Left lobe of liver (tissue), 2 donors: ENCODE measurements around the gene SDC1. TPM values are rescaled to one million over a fixed set of nuclear protein-coding genes. Genes with fewer than 3 reads are reported as not detected.
A peak's percentile ranks its signal among the peaks of the same experiment; 100 is the strongest.
"Not testable (repeated sequence)": the region's sequence is repeated elsewhere in the genome, so short reads cannot be mapped to it uniquely, and the experiment has no call there.

Source experiments
- ATAC-seq: fragments of 200-7000 bp; cut with Tn5 transposase; one replicate; pipeline ENCODE4 v1.9.1; 2020; ENCODE audit warnings: mild to moderate bottlenecking, moderate library complexity
- DNase-seq: peaks from one replicate; pipeline ENCODE4 v3.0.0-alpha.2; 2020; ENCODE audit warnings: low spot score
- total RNA-seq: library from RNA; stranded (reverse); gene quantifications from one replicate; pipeline ENCODE4 v1.2.1, GENCODE V29; 2021
- donor health status: DM: no; HTN: no; CAD: no; lungs with moderate emphysema.
- donor health status: DM: no; HTN: yes; CAD: no.

SDC1 gene
- total RNA-seq, 1 donor from 2014 or later, result 537 TPM

DNA sequence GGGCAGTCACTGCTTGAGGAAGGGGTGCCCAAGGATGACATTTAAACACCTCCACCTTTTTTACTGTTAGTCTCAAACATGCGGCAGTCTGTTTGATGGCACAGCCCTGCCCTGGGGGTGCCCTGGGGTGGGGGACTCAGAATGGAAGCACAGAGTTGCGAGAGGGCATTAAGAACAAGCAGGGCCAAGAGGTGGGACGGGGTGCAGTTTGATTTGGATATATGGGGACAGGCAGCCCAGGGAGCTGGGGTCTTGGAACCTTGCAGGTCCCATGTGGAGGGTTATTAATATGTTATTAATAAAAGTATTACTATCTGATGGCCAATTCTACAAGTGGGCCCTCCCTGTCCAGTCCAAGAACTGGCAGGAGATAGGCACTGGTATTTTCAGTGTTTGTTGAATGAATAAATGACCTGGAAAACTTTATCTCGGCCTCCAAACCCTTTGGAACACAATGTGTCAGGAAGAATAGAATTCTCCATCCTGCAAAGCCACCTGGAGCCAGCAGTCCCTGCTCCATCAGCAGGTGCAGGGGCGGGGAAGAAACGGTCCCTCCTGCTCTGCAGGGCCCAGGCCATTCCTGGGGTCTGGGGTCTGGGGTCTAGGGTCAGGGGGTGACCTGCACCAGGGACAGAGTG is 25.2 kb downstream of the SDC1 start:
- no peak for ATAC-seq
- no peak for DNase-seq

DNA sequence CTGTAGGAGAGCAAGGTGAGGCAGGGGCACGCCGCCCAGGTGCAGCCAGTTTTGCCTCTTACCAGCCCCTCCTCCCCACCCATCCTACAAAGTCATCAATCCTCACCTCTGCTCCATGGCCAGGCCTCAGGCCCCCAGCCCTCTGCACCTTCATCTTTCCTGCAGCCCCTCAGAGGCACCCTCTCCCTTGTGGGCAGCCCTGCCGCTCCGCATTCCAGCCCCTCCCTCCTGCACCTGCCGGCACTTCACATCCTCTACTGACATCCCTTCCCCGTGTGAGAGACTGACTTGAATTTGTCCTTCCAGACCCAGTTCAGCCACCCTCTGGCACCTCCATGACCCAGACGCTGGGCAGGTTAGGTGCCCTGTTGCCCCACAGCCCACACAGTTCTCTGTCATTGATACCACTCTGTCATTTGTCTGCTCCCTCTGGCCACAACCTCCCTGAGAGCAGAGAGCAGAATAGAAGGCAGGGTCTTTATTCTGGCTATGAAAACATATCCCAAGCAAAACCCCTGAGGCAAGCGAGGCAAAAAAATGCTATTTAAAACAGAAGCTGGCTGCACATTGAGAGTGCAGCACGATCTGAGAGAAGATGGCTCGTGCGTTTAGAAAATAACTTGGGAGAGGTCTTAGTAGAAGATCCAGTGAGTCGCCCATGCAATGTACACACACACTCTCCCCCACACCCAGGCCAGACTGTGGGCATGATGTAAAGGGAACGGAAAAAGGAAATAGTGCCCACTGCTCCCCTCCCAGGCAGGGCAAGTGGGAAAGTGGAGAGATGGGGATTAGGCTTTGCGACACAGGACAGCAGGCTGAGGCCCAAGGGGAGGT is 25.9 kb downstream of the SDC1 start:
- DNase-seq (no peak), ATAC-seq (peak; percentile 3)

DNA sequence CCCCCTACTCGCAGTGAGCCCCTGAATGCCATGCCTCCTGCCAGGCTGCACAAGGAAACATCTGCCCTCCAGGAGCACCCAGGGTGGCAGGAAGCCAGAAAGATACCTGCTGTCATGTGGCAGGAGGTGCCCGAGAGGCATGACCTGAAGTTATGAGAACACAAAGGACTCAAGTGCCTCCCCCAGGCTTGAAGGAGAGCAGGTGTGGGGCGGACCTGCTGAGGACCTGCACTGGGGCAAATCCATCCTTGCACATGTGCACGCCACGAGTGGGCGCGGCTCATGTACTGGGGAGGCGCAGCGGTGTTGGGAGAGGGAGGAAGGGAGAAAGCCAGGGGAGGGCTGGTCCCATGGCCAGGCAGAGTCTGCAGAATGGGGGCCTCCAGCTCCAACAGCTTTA is 26.9 kb downstream of the SDC1 start:
- ATAC-seq (peak; percentile 5), DNase-seq (no peak)

DNA sequence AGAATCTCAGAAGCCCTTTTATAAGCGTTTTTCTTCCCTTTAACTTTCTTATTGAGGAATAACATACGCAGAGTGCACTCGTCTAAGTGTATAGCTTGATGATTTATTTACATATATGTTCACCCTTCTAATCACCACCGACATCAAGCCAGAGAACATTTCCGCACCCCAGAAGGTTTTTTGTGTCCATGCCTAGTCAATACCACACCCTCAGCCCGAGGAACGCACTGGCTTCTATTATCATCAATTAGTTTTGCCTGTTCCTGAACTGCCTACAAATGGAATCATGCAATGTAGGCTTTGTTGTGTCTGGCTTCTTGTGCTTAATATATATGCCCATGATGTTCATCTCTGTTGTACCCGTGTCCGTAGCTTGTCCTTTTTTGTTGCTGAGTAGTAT is 27.7 kb downstream of the SDC1 start:
- ATAC-seq, result no peak

GRCh38 chr2:20196657-20197161 is 28.2 kb downstream of the SDC1 start:
- DNase-seq (no peak), ATAC-seq (peak; percentile 16)

More for the DNA sequence above, 27.7 kb downstream of the SDC1 start:
- no peak for DNase-seq

DNA sequence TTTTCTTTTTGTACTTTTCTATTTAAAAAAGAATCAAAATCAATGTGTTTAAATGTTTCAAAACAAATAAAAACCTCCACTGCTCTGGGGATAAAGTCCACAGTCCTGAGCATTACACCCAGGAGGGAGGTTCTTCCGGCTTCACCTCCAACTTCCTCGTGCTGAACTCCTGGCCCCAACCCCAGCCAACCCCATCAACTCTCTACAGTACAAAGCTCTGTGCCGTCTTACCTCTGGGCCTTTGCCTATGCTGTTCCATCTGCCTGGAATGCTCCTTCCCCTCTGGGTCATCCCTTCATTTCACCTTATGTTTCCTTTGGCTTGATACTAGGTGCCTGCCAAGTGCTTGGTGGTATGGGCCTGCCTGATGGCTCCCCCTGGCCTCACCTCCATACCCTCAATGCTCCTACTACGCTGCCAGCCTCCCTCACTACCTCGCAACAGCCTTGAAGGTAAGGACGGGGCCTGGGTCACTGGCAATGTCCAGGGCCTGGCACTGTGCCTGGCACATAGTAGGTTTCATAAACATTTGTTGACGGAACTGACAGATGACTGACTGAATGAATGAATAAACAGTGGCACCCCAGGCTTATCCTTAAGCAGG is 28.8 kb downstream of the SDC1 start:
- ATAC-seq (peak; percentile 55), DNase-seq (peak; percentile 90)

DNA sequence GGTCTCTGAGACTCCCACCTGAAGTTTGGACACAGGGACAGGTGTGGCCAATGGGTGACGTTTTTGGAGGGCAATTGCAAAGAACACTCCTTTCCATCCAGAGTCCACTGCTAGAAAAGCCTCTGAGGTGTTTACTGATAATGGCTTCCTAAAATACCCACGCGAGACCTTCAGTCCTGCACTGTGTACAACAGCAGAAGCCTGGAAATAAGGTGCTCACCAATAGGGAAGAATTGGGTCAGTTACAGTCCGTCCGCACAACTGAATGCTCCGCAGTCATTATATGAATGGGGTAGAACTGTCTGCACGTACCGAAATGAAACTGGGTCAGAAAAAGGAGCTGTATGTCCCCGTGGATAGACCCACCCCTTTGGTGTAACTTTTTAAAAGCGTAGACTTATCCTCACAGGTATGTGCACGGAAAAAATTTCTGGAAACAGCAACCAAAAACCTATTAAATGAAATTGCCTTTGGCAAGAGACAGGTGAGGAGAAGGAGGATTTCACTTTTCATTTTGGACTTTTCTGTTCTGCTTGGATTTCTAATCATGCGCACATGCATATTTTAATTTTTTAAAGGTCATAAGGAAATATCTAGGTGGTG is 29.4 kb downstream of the SDC1 start:
- DNase-seq (no peak), ATAC-seq (peak; percentile 0)

DNA sequence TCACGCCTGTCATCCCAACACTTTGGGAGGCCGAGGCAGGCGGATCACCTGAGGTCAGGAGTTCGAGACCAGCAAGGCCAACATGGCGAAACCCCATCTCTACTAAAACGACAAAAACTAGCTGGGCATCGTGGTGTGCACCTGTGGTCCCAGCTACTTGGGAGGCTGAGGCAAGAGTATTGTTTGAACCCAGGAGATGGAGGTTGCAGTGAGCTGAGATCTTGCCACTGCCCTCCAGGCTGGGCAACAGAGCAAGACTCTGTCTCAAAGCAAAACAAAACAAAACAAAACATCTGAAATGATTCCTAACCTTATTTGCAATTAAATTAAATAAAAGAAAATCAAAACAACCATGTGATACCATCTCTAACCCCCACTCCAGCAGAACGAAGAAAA is 29.9 kb downstream of the SDC1 start:
- ATAC-seq, DNase-seq: not testable (repeated sequence)

DNA sequence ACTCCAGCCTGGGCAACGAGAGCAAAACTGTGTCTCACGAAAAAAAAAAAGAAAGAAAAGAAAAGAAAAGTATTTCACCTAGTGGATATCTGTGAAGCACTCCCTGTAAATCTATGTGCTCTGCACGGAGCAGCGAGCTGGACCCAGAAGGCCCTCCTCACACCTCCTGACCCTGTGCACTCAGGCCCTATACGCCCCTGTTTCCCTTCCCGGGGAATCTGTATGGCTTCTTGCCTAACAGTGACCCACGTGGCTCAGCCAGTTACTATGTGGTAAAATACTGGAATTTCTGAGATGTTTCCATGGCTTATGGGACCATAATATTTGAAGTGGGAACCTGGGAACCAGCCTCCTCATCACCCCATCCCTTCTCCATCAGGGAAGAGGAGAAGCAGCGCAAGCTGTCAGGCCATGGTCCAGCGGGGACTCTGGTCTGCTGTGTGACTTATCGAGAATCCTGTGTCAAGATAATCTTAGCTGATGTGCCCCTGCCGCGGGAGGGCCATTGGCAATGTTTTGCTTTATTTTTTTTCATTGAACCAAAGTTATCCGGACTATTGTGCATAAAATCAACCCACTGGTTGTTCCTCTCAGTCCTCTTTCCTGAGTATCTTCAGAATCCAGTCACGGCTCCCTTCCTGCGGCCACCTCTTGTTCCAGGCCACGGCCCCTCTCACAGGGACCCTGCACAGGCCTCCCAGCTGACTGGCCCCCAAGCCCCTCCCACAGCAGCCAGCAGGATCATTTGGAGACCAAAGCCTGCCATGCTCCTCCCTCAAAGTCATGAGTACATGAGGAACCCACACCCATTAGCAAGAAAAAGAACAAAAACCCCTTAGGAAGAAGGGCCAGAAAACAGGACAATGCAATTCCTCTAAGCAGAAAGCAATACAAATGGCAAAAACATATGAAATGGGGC is 30.6 kb downstream of the SDC1 start:
- DNase-seq (no peak), ATAC-seq (no peak)

DNA sequence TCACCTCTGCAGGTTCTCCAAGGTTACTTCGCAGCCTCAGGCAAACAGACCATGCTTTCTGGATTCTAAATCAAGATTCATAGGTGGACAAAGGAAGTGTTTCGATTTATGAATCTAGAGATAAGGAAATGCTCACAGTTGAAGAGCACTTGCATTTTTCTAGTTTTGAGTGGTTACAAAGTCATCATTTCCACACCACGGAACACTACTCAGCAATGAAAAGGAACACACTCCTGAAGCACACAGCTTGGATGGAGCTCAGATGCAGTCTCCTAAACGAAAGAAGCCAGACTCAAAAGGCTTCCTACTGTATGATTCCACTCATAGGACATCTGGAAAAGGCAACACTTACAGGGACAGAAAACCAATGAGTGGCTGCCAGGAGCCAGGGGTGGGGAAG is 31.7 kb downstream of the SDC1 start:
- ATAC-seq, result no peak
- no peak for DNase-seq

- DNase-seq (peak; percentile 75), ATAC-seq (peak; percentile 9)
These were observed 32.1 kb downstream of the SDC1 start for GRCh38 chr2:20192781-20193180.

DNA sequence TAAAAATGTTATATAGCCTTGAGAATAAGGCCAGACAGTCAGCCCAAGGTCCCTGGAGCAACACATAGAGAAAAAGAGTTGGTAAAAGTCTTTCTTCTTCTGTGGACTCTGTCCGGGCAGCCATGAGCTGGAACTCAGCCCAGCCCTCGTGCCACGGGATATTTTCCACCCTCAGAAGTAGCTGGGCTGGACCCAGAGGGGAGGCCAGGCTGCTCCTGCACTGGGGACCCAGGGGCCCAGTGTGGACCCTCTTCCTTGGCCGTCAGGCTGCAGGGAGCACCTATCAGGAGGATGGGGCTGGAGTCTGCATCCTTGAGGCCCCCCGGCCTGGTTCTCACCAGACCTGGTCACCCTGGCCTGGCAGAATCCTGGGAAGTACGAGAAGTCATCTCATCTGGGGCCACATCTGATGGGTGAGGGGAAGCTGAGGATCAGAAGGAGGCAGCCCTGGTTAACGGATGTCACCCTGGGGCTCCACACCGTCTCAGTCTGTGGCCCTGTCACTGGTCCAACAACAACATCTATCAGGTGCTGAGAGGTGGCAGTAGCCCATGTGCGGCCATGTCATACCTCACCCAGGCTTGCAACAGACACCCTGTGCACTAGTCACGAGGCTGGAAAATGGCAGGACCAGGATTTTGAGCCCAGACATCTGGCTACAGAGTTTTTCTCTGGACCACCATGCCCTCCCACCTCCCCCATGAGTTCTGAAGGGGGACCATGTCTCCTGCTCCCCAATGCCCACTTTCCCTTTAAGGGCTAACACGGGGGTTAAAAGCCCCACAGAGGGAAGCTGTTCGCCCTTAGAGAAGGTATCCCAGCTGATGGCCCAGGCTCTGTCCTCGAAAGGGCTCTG is 33.0 kb downstream of the SDC1 start:
- ATAC-seq, result peak; percentile 41
- peak; percentile 83 for DNase-seq

- no peak for DNase-seq
These were observed 33.8 kb downstream of the SDC1 start for GRCh38 chr2:20190876-20191713.

GRCh38 chr2:20190170-20190569 is 34.8 kb downstream of the SDC1 start:
- no peak for ATAC-seq
- no peak for DNase-seq

More at GRCh38 chr2:20190876-20191713, 33.8 kb downstream of the SDC1 start:
- no peak for ATAC-seq

- DNase-seq, result peak; percentile 75
- ATAC-seq, result peak; percentile 58
These were observed 35.5 kb downstream of the SDC1 start for GRCh38 chr2:20189299-20189931.

- ATAC-seq, result no peak
- no peak for DNase-seq
These were observed 36.1 kb downstream of the SDC1 start for GRCh38 chr2:20188851-20189250.

GRCh38 chr2:20188201-20188600 is 36.7 kb downstream of the SDC1 start:
- no peak for DNase-seq
- no peak for ATAC-seq

GRCh38 chr2:20187331-20187730 is 37.6 kb downstream of the SDC1 start:
- DNase-seq (no peak), ATAC-seq (no peak)
